SK-N-SH (cell line): ENCODE measurements around the gene ZFHX3.

Experiments used
- EP300 ChIP-seq, 2 experiments: IDR thresholded peaks; 2 replicates each; pipeline versions ENCODE4 v1.4.0 to v1.6.1; 2012; ENCODE audit warnings: borderline replicate concordance in 1 of 2, low read depth in 1 of 2, low read length in 1 of 2
- MEF2A ChIP-seq: IDR thresholded peaks from 2 replicates; pipeline ENCODE4 v1.4.0; 2012; ENCODE audit warnings: low read depth, borderline replicate concordance
- SMC3 ChIP-seq: IDR thresholded peaks from 2 replicates; pipeline ENCODE4 v1.6.1; 2012; ENCODE audit warnings: low read depth, low read length, improper control_type of control experiment
- TF ChIP-seq, protein P1 (sequence below): IDR thresholded peaks from 2 replicates; pipeline ENCODE4 v1.4.0; 2012; ENCODE audit warnings: low read depth, borderline replicate concordance
- TF ChIP-seq, protein P2 (sequence below): IDR thresholded peaks from 2 replicates; pipeline ENCODE4 v1.4.0; 2012; ENCODE audit warnings: low read depth
- TF ChIP-seq, protein P3 (sequence below): fragments of 200-600 bp; sonication (generic); IDR thresholded peaks from 2 replicates; pipeline ENCODE4 v1.6.1; 2017; ENCODE audit warnings: antibody characterized with exemption, mild to moderate bottlenecking, moderate library complexity

DNA sequence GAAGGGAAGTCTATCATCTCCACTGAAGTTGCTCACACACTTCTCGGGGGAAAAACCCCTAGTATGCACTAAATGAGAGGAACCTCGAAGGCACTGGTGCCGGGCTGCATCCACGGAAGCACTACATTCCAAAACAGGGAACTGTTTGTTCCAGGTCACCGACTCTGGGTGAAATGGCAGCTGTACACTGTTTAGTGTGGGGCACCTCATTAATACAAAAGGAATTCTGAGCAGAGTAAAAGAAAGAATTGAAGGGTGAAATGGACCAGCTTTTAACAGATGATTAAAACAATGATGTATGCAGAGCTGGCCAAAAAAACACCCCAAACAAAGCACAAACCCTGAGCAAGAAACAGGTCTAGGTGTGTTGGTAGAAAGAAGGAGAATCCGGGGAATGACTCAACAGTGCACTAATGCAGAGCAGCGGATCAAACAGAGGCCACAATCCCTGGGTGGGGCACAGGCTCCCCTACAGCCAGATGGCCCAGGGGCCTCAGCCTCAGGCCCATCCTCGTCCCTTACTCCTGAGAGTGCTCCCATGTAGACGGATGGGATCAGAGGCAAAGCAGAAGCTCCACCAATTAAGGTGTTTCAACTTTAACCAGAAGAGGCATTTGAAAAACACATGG is 161.5 kb downstream of the ZFHX3 start:
- TF ChIP-seq, protein P1, sequence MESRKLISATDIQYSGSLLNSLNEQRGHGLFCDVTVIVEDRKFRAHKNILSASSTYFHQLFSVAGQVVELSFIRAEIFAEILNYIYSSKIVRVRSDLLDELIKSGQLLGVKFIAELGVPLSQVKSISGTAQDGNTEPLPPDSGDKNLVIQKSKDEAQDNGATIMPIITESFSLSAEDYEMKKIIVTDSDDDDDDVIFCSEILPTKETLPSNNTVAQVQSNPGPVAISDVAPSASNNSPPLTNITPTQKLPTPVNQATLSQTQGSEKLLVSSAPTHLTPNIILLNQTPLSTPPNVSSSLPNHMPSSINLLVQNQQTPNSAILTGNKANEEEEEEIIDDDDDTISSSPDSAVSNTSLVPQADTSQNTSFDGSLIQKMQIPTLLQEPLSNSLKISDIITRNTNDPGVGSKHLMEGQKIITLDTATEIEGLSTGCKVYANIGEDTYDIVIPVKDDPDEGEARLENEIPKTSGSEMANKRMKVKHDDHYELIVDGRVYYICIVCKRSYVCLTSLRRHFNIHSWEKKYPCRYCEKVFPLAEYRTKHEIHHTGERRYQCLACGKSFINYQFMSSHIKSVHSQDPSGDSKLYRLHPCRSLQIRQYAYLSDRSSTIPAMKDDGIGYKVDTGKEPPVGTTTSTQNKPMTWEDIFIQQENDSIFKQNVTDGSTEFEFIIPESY = no peak
- TF ChIP-seq, protein P2, sequence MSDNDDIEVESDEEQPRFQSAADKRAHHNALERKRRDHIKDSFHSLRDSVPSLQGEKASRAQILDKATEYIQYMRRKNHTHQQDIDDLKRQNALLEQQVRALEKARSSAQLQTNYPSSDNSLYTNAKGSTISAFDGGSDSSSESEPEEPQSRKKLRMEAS = no peak
- TF ChIP-seq, protein P3, sequence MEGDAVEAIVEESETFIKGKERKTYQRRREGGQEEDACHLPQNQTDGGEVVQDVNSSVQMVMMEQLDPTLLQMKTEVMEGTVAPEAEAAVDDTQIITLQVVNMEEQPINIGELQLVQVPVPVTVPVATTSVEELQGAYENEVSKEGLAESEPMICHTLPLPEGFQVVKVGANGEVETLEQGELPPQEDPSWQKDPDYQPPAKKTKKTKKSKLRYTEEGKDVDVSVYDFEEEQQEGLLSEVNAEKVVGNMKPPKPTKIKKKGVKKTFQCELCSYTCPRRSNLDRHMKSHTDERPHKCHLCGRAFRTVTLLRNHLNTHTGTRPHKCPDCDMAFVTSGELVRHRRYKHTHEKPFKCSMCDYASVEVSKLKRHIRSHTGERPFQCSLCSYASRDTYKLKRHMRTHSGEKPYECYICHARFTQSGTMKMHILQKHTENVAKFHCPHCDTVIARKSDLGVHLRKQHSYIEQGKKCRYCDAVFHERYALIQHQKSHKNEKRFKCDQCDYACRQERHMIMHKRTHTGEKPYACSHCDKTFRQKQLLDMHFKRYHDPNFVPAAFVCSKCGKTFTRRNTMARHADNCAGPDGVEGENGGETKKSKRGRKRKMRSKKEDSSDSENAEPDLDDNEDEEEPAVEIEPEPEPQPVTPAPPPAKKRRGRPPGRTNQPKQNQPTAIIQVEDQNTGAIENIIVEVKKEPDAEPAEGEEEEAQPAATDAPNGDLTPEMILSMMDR = no peak
- no peak for TF ChIP-seq MEF2A
- no peak for TF ChIP-seq EP300 (IDR thresholded peaks at IDR 0.05; ENCODE audit: borderline replicate concordance in 1 of 2, low read depth in 1 of 2, low read length in 1 of 2)
- no peak for TF ChIP-seq SMC3
